T-helper 1 cell treated with Interleukin-12 subunit alpha and Interleukin-12 subunit beta and Interleukin-4 antibody, amounts not matched to agents 30 ng/mL and 1 ng/mL, for 36 hours (primary cell): ENCODE measurements around the gene KLHL42. TPM values are rescaled to one million over a fixed set of nuclear protein-coding genes. Genes with fewer than 3 reads are reported as not detected.

Experiments used
- intact Hi-C: fragments of 100-400 bp; cut with micrococcal nuclease; formaldehyde crosslinking; loops from one replicate; pipeline ENCODE4 v1.15.1; 2024
- total RNA-seq: library from RNA; stranded (reverse); gene quantifications from 2 replicates; pipeline ENCODE4 v1.2.3, GENCODE V29; 2022

The KLHL42 gene
- total RNA-seq, 1 donor from 2014 or later = 17.5 TPM

DNA sequence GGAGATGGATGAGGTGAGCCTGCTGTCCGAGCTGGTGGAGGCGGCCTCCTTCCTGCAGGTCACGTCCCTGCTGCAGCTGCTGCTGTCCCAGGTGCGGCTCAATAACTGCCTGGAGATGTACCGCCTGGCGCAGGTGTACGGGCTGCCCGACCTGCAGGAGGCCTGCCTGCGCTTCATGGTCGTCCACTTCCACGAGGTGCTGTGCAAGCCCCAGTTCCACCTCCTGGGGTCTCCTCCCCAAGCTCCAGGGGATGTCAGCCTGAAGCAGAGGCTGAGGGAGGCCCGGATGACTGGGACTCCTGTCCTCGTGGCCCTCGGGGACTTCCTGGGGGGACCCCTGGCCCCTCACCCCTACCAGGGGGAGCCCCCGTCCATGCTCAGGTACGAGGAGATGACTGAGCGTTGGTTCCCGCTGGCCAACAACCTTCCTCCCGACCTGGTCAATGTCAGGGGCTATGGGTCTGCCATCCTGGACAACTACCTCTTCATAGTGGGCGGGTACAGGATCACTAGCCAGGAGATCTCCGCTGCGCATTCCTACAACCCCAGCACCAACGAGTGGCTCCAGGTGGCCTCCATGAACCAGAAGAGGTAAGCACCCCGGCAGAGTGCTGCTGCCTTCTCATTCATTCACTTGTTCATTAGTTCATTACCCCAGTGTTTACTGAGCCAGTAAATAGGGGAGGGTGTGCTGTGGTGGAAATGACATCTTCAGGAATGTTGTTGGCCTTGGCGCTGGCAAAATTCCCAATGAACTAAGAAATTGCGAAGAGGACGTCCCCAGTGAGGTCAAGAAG is 777 bp downstream of the KLHL42 start:
- intact Hi-C loops = loop anchor here (1.0 to 5.0 kb wide), 6 partner anchors 18 to 844 kb away; partner anchors contain the start of genes FGFR1OP2, INTS13 and MRPS35

DNA sequence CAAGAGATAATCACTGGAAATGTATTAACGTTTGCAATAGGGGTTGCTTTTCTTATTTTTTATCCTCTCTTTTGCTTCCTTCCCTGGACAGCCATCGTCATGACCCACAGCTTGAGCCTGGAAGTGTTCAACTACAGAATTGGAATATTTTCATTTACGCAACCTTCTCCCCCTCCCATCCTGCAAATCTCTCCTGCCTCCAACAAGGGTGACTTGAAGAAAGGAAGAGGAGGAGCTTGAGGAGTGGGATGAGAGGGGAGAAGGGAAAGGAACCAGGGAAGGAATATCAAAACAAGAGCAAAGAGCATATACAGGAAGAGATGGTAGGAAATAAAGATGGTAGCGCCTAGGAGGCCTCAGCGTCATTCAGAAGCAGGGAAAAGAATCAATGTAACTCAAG is 1.6 kb downstream of the KLHL42 start:
- intact Hi-C loops = loop anchor here (2.0 to 5.0 kb wide), 4 partner anchors 19 to 844 kb away; partner anchors contain the start of genes FGFR1OP2 and INTS13

DNA sequence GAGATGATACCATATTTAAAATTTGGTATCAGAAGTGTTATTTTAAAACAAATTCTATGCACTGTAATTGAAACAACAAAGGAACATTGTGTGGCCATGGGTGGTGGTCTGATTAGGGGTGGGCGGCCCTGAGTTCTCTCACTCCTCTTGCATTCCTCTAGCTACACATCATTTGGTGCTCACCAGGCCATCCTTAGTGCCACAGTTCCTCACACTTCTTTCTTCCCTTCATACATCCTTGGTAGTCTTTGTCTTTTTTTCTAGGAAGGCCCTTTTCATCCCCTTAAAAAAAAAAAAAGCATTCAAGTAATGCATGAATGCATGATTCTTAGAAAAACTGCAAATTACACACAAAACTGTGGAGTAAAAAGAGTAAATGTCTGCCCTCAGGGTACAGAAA is 2.4 kb downstream of the KLHL42 start:
- intact Hi-C loops = loop anchor here (5.0 kb wide), 2 partner anchors 160 to 845 kb away; partner anchors contain the start of genes FGFR1OP2 and INTS13

DNA sequence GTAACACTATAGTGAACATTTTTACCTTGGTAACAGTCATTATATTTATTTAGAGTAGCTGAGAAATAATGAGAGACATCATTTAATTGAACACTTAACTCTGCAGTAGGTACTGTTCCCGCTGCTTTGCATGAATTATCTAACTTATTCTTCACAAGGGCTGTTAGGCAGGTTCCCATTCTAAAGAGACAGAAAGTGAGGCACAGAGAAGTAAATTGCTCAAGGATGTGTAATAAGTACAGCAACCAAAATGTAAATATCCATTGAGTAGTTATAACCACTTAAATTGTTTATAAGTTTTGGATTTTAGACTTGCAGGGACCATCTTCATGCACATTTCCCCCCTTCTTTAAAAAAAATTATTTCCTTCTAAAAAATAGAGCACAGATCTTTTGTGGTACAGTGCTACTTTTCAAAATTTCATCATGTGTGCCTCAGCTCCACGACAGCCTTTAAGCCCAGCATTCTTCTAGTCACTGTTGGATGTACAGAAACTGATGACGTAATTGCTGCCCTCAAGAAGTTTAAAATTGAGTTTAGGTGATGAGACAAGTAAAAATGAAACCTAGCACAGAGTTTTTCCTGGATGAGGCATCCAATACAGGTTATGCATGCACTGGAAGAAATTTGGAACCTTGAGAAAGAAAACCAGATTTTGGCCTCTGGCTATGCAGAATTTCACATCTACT is 6.0 kb downstream of the KLHL42 start:
- intact Hi-C loops = loop anchor here (1.0 kb wide), 1 partner anchor 36 kb away; no protein-coding TSS in a partner anchor

DNA sequence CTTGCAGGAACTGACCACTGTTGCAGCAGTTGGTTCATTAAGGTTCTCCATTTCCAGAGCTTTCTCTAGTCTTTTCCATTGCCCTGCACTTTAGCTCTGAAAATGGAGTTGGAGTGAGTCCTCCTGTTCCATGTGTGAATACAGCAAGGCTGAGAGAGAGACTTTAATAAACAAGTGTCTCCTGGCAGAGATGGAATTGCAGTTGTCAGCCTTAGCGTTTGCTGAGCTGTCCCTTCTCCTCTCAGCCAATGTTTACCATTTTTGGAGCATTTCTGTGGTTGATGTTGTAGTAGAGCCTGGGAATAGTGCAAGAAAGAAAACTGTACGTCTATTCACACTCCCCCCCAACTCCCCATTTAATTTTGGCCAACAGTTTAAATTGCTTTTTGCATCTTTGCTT is 7.5 kb downstream of the KLHL42 start:
- intact Hi-C loops = no loop called here

DNA sequence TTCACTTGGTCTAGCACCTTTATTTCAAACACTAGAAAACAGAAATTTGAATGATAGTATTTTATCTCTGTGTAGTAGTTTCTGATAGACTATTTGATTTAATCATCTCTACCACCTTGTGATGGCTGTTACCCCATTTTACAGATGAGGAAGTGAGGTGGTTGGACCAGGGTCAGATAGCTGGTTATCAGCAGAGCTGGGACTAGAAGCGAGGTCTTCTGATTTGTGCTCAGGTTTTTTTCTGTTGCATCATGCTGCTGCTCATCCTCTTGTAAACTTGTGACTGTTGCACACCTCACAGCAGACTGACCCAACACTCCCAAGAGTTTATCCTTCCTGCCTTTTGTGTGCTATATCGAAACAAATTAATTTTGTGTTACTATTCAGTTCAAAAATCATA is 10.1 kb downstream of the KLHL42 start:
- intact Hi-C loops = no loop called here

DNA sequence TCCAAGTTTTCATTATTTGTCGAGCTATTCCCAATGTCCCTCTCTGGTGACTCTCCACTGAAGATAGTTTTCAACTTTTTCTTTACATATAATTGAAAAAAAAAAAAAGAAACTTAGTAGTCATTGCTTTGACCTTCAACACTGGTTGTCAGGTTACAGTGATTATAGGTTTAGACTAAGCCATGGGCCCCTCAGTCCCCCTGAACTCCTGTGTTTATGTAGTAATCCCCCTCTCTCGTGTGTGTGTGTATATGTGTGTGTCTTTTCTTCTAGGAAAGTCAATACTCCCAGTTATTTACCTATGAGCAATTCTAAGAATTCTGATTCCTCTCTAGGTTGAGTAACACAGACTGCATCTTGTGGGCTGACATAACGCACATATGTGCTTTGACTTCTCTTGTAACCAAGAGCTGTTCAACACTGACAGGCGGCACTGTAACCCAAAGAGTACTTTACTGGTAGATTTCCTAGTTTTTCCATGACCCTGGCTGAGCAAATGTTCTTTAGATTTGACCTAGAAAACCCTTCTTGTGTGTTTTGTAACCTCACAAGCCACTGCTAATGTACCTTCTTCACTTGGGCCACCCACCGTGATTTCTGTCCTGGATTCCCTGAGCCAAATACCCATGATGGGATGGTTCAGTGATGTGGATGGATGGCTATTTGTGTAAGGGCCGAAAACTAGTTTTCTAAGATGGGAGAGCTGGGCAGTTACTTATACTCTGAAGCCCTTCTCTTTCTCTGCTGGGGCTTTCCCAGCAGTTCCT is 15.0 kb downstream of the KLHL42 start:
- intact Hi-C loops = no loop called here

DNA sequence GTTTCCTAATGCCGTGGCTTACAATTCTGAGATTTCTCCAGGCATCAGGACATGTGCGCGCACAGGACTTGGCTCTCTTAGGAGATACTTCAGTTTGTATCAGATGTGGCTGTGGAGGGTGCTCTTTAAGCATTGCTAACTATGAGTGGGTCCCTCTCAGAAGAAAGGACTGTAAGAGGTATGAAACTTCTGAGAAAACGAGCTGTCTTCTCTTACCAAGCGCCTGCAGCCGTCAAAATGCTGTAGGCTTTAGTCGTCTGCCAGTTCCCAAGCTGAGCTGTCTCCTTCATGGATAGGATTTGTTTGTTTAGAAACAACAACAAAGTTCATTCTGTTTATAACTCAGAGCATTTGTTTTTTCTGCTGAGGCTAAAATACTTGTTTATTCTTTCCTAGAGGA is 16.1 kb downstream of the KLHL42 start:
- intact Hi-C loops = no loop called here

DNA sequence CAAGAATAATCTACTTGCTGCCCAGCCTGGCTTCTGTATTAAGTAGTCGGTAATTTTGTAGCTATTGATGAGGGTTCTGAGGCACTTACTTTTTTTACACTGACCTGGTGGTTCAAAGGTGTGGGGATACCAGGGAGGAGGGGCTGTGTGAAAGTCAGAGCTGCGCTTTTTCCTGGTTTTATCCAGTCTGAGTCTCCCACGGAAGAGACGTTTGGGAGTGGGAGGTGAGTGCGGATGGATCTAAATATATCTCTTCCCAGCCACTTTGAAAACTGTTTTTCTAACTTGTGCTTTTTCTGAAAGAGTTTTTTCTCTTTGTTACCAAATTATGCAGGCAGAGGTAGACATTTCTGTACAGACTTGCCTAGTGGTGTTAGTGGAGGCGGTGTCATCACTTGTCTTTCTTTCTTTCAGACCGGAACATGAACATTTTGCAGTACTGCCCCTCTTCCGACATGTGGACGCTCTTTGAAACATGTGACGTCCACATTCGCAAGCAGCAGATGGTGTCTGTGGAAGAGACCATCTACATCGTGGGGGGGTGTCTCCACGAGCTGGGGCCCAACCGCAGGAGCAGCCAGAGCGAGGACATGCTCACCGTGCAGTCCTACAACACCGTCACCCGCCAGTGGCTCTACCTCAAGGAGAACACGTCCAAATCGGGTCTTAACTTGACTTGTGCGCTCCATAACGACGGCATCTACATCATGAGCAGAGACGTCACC is 17.4 kb downstream of the KLHL42 start:
- intact Hi-C loops = no loop called here

DNA sequence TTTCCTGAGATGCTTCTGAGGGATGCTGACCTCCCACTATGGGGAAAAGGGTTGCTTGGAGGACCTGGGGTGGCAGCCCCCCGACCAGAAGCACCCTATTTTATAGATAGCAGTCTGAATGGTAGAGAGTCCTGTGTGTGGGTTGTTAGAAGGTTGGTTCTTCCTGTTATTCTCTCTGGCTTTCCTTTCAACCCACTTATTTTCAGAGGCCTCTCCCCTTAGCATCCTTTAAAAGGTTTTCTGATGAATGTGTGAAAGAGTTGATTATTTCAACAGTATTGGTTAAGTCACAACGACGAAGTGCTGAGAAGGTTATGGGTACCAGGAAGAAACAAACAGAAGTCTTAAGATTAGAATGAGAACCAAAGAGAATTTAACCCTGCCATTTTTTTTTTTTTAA is 20.8 kb downstream of the KLHL42 start:
- intact Hi-C loops = no loop called here

DNA sequence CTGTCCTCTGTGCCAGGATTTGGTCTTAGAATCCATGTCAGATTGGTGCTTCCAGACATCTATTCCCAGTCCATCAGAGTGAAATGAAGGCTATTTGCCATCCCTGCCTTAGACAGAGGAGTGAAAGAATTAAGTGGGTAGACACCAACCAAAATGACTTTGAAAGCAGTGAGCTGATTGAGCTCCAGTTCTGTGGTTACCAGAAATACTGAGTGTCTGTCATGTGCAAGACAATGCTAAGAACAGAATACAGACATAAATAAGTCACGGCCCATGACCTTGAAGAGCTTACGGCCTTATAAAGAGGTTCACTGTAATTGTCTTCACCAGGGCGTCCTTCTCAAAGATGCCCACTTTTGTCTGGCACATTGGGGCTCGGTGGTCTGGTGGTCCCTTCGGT is 21.6 kb downstream of the KLHL42 start:
- intact Hi-C loops = no loop called here

DNA sequence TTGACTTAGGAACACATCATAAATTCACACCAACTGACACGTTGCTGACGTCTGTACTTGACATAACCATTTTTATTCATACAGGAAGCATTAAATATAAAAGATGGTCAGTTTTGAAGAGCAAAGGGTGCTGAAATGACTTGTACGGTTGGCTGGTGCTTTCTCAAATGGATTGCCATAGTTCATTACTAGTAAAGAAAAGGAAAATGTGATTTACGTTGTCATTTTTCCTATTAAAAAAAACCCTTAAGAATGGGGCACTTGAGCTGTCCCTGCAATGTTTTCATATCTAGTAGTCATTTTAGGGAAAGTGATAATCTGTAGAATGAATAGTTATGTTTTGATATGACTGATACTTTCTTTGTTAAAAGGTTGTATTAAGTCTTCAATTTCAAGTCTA is 22.5 kb downstream of the KLHL42 start:
- intact Hi-C loops = no loop called here

DNA sequence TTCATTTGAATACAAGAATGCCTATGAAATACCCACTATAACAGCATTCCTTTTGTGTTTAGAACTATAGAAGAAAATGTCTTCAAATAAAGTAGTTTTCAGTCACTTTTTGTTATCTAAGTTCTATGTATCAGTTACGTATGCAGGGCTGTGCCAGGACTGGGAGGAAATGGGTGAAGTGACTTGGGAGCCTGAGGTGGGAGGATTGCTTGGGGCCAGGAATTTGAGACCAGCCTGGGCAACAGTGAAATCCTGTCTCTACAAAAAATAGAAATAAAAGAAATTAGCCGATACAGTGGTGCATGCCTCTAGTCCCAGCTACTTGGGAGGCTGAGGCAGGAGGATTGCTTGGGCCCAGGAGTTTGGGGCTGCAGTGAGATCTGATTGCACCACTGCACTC is 22.9 kb downstream of the KLHL42 start:
- intact Hi-C loops = no loop called here

DNA sequence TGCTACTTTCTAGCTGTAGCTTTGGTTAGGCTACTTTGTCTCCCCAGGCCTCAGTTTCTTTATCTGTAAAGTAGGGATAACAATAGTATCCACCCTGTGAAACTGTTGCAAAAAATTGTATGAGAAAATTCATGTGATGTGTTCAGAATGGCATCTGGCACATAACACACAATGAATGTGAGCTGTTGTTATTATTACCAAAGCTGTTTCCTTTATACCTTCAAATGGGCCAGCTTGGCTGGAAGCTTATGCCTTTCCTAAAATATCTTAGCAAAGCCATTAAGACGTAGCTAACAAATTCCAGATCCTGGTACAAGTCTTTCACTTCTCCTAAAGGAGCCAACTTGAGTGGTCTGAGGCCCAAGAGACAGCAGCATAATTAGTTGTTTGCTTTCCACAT is 25.2 kb downstream of the KLHL42 start:
- intact Hi-C loops = no loop called here

DNA sequence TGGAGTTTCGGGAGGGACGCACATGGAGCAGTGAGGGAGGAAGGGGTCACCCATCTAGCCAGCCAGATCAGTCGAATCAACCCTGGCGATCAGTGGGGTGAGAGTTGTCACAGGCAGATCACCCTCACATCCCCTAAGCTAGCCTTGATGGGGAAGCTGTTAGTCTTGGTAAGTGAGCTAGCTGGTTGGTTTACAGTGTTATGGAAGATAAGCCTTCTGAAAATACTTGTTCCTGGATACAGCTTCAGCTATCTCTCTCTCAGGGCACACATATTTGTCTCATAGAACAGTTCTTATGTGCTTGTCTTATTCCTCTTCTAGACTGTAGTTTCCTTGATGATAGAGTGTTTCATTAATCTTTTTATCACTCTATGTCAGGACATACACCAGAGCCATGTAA is 26.2 kb downstream of the KLHL42 start:
- intact Hi-C loops = no loop called here

DNA sequence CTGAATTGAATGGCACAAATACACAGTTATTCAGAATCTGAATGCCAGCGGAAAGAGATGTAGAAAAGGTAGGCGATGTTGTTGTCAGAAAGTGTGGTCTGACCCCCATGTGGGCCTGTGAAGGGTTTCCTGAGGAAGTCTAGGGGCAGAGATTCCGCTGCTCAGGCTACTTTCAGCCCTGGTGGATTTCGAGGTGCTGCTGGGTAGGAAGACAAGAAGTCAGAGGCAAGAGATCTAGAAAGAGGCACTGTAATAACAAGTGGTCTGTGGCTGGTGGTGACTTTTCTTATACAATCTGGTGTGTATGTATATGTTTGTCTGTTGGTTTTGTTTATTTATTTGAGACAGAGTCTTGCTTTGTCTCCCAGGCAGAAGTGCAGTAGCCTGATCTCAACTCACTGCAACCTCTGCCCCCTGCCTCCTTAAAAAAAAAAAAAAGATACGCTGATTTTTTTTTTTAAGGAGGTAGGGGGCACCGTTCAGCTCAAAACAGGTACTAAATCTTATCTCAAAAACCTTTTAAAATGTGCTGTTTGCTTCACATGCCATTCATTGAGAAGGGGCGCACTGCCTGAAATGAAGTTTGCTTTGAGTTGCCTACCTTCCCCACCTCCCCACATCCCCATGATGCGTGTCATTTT is 27.1 kb downstream of the KLHL42 start:
- intact Hi-C loops = loop anchor here (1.0 kb wide), 1 partner anchor 15 kb away; no protein-coding TSS in a partner anchor

DNA sequence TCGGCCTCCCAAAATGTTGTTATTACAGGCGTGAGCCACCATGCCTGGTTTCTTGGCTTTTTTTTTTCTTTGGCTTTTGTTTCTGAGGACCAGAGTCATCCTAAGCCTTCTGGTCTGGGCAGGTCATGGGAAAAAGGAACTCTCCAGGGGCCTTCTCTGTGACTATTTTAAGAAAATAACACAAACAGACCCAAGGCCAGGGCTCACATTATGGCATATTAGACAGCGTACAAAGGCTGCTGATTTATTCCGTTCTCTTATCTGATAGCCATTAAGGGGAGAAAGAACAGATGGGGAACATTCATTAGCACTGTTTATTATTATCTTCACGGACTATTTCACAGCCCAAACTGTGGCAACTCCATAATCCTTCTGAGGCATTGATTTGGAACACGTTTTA is 28.8 kb downstream of the KLHL42 start:
- intact Hi-C loops = no loop called here

DNA sequence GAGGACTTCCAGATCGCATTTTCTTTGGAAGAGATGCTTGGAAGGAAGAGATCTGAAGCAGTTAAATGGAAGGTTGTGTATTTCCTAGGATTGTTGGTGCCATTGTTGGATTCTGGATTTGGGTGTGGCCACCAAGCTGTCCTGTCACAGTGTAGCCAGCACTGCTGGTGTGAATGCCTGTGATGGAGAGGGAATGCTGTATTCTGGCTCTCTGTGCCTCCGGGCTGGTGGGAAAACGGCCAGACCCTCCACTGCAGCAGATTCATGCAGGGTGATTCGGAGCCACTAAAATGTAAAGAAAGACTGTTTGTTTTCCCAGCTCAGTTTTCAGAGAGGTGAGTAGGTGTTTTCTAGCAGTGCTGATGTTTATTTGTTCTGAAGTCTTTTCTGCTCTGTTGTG is 30.7 kb downstream of the KLHL42 start:
- intact Hi-C loops = no loop called here

DNA sequence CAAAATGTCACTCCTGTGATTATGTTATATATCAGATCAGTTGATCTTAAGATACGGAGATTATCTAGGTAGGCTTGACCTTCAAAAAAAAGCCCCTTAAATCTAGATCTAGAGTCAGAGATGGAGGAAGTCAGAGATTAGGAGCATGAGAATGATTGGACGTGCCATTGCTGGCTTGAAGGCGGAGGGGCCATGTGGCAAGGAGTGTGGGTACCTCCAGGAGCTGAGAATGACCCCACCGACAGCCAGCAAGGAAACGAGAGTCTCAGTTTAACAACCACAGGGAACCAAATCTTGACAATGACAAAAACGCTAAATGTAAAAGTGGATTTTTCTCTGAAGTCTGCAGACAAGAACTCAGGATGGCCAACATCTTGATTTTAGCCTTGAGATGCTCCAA is 32.5 kb downstream of the KLHL42 start:
- intact Hi-C loops = no loop called here

DNA sequence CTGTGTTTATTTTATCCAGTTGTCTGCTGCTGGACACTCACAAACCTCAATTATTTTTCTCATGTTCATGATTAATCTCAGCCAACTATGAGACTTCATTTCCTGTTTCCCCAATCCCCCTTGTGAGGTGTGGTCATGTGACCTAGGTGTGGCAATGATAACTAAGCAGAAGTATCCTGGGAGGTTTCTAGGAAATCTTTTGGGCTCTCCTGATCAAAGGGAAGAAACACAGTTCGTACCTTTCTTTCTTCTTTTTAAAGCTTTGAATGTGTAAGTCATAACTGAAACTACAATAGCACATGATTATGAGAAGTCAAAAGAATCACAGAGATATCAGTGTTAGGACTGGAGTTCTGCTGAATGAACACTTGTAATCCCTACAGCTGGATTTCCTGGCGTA is 34.4 kb downstream of the KLHL42 start:
- intact Hi-C loops = no loop called here
